ENCODE results near the gene RAD51AP1. TPM values are rescaled to one million over a fixed set of nuclear protein-coding genes. Genes with fewer than 3 reads are reported as not detected.

The RAD51AP1 gene
- polyA plus RNA-seq, 1 donor from 2014 or later: 6.6 TPM

GRCh38 chr12:4563336-4563735 lies 24.6 kb downstream of the RAD51AP1 start:
- Histone ChIP-seq H2AFZ (ENCODE audit: low read depth, low read length) (no peak overlapping the region), H3K27me3 (ENCODE audit: insufficient read depth, low read depth, low read length) (no peaks in the 10 kb centered on the region), H3K9me3 (ENCODE audit: low read length) (no peaks in the 10 kb centered on the region), H3K79me2 (replicated peaks; ENCODE audit: insufficient read depth, low read length) (no peaks in the 10 kb centered on the region), H3K9me2 (ENCODE audit: insufficient read depth, low read length) (no peaks in the 10 kb centered on the region), H3K27ac (ENCODE audit: low read length) (no peak overlapping the region), H3F3A (ENCODE audit: insufficient read depth, low read length, poor library complexity, severe bottlenecking) (no peaks in the 10 kb centered on the region), H3K4me2 (ENCODE audit: low read length) (no peak overlapping the region), H4K20me1 (ENCODE audit: insufficient read depth) (no peaks in the 10 kb centered on the region), H3K36me3 (ENCODE audit: insufficient read depth, low read length) (no peaks in the 10 kb centered on the region), H3K4me3 (ENCODE audit: low read length) (no peak overlapping the region), H3K9ac (ENCODE audit: low read length) (no peak overlapping the region)
- TF ChIP-seq RAD21 (conservative IDR thresholded peaks at IDR 0.05): no peak
- no peak for TF ChIP-seq SMC3 (conservative IDR thresholded peaks at IDR 0.05; ENCODE audit: poor library complexity)
- no peak for TF ChIP-seq MXI1 (conservative IDR thresholded peaks at IDR 0.05; ENCODE audit: poor library complexity, severe bottlenecking)
- TF ChIP-seq, protein P1, sequence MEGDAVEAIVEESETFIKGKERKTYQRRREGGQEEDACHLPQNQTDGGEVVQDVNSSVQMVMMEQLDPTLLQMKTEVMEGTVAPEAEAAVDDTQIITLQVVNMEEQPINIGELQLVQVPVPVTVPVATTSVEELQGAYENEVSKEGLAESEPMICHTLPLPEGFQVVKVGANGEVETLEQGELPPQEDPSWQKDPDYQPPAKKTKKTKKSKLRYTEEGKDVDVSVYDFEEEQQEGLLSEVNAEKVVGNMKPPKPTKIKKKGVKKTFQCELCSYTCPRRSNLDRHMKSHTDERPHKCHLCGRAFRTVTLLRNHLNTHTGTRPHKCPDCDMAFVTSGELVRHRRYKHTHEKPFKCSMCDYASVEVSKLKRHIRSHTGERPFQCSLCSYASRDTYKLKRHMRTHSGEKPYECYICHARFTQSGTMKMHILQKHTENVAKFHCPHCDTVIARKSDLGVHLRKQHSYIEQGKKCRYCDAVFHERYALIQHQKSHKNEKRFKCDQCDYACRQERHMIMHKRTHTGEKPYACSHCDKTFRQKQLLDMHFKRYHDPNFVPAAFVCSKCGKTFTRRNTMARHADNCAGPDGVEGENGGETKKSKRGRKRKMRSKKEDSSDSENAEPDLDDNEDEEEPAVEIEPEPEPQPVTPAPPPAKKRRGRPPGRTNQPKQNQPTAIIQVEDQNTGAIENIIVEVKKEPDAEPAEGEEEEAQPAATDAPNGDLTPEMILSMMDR (IDR thresholded peaks at IDR 0.05; ENCODE audit: poor library complexity, severe bottlenecking): no peak
- TF ChIP-seq EP300 (conservative IDR thresholded peaks at IDR 0.05; ENCODE audit: poor library complexity, severe bottlenecking): no peak

GRCh38 chr12:4564818-4565217 lies 26.1 kb downstream of the RAD51AP1 start:
- Histone ChIP-seq H3K79me2 (replicated peaks; ENCODE audit: insufficient read depth, low read length) (no peaks in the 10 kb centered on the region), H3F3A (ENCODE audit: insufficient read depth, low read length, poor library complexity, severe bottlenecking) (no peaks in the 10 kb centered on the region), H3K27me3 (ENCODE audit: insufficient read depth, low read depth, low read length) (no peaks in the 10 kb centered on the region), H3K9me3 (ENCODE audit: low read length) (no peaks in the 10 kb centered on the region), H3K4me2 (ENCODE audit: low read length) (no peak overlapping the region), H2AFZ (ENCODE audit: low read depth, low read length) (no peak overlapping the region), H3K9me2 (ENCODE audit: insufficient read depth, low read length) (no peaks in the 10 kb centered on the region), H4K20me1 (ENCODE audit: insufficient read depth) (no peaks in the 10 kb centered on the region), H3K9ac (ENCODE audit: low read length) (no peak overlapping the region), H3K36me3 (ENCODE audit: insufficient read depth, low read length) (no peaks in the 10 kb centered on the region), H3K27ac (ENCODE audit: low read length) (no peak overlapping the region), H3K4me3 (ENCODE audit: low read length) (no peak overlapping the region)
- no peak for TF ChIP-seq RAD21 (conservative IDR thresholded peaks at IDR 0.05)
- TF ChIP-seq, protein P2, sequence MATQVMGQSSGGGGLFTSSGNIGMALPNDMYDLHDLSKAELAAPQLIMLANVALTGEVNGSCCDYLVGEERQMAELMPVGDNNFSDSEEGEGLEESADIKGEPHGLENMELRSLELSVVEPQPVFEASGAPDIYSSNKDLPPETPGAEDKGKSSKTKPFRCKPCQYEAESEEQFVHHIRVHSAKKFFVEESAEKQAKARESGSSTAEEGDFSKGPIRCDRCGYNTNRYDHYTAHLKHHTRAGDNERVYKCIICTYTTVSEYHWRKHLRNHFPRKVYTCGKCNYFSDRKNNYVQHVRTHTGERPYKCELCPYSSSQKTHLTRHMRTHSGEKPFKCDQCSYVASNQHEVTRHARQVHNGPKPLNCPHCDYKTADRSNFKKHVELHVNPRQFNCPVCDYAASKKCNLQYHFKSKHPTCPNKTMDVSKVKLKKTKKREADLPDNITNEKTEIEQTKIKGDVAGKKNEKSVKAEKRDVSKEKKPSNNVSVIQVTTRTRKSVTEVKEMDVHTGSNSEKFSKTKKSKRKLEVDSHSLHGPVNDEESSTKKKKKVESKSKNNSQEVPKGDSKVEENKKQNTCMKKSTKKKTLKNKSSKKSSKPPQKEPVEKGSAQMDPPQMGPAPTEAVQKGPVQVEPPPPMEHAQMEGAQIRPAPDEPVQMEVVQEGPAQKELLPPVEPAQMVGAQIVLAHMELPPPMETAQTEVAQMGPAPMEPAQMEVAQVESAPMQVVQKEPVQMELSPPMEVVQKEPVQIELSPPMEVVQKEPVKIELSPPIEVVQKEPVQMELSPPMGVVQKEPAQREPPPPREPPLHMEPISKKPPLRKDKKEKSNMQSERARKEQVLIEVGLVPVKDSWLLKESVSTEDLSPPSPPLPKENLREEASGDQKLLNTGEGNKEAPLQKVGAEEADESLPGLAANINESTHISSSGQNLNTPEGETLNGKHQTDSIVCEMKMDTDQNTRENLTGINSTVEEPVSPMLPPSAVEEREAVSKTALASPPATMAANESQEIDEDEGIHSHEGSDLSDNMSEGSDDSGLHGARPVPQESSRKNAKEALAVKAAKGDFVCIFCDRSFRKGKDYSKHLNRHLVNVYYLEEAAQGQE (IDR thresholded peaks at IDR 0.05; ENCODE audit: borderline replicate concordance): no peak

- Histone ChIP-seq H3K79me2 (replicated peaks; ENCODE audit: insufficient read depth, low read length) (no peaks in the 10 kb centered on the region), H3K4me3 (ENCODE audit: low read length) (no peak overlapping the region), H3K27ac (ENCODE audit: low read length) (no peak overlapping the region), H4K20me1 (ENCODE audit: insufficient read depth) (no peaks in the 10 kb centered on the region), H3K9me2 (ENCODE audit: insufficient read depth, low read length) (no peaks in the 10 kb centered on the region), H3K27me3 (ENCODE audit: insufficient read depth, low read depth, low read length) (no peaks in the 10 kb centered on the region), H3F3A (ENCODE audit: insufficient read depth, low read length, poor library complexity, severe bottlenecking) (no peaks in the 10 kb centered on the region), H3K4me2 (ENCODE audit: low read length) (no peak overlapping the region), H2AFZ (ENCODE audit: low read depth, low read length) (no peak overlapping the region), H3K9me3 (ENCODE audit: low read length) (no peaks in the 10 kb centered on the region), H3K9ac (ENCODE audit: low read length) (no peak overlapping the region), H3K36me3 (ENCODE audit: insufficient read depth, low read length) (no peaks in the 10 kb centered on the region)
- TF ChIP-seq, protein P2 (IDR thresholded peaks at IDR 0.05; ENCODE audit: borderline replicate concordance): no peak
- no peak for TF ChIP-seq EZH2 (IDR thresholded peaks at IDR 0.05; ENCODE audit: borderline replicate concordance, insufficient read depth, low read length, poor library complexity, severe bottlenecking)
- no peak for TF ChIP-seq RAD21 (conservative IDR thresholded peaks at IDR 0.05)
Measured at GRCh38 chr12:4566474-4566873, 27.8 kb downstream of the RAD51AP1 start.

Data from neural cell (in vitro differentiated cells).